Jurkat, Clone E6-1 (cell line): ENCODE data around the gene DIAPH2.

ENCODE experiments used
- DNase-seq: peaks from one replicate; pipeline ENCODE4 v3.0.0-alpha.2; 2011; ENCODE audit warnings: low read depth, low spot score
- H3K4me3 ChIP-seq: 2 replicates; pipeline ENCODE4 v1.5.1; 2011; ENCODE audit warnings: mild to moderate bottlenecking, low read length, control low read depth, moderate library complexity

Gene DIAPH2

GRCh38 chrX:97637289-97637688 lies 952.6 kb downstream of the DIAPH2 start:
- H3K4me3 ChIP-seq: no peak overlapping the region
- DNase-seq: no peak

- no peak for DNase-seq
- H3K4me3 ChIP-seq: no peak overlapping the region
Measured at GRCh38 chrX:97638621-97639020, 954.0 kb downstream of the DIAPH2 start.

GRCh38 chrX:97639526-97639925 lies 954.9 kb downstream of the DIAPH2 start:
- no peak overlapping the region for H3K4me3 ChIP-seq
- peak; percentile 47 for DNase-seq
